ENCODE data around the gene ZNF217.
"Not testable (repeated sequence)": the region's sequence is repeated elsewhere in the genome, so short reads cannot be mapped to it uniquely, and the experiment has no call there.

ZNF217 gene

DNA sequence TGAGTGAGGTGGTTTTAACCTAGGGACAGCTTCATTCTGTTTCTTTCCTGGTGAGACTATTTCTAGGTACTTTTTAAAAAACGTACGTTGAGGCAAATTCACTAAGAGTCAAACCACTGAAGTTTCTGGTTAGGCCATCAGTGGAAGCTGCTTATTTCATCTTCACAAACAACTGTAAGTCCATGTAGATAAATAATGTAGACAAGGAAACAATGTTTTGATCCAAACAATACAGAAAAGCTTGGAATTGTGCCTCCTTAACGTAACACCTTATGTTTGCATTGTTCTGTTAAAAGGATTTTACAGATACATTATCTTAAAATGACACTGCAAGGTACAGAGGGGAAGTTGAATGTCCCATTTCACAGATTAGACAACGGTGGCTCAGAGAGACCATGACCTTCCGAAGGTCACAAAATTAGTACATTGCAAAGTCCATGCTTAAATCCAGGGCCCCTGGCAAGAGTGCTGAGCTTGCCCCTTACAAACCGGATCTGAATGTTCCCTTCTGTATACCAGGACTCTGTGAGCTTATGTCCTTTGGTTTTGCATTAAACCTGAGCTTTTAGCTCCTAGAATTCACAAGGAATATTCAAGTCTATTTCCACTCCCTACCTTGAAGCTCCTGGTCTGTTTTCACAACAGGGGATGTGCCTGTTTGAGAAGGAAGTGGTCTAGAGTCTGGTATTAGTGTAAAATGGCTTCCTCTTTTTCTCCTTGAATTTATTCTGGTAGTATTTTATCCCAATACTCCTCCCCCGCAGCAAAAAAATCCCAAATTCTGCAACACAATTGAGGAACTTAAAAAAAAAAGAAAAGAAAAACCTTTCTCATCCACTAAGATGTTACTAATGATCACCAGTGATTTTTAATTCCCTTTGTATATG, 28.9 kb upstream of the ZNF217 start:
- no peak for DNase-seq (ENCODE audit: low read depth)

DNA sequence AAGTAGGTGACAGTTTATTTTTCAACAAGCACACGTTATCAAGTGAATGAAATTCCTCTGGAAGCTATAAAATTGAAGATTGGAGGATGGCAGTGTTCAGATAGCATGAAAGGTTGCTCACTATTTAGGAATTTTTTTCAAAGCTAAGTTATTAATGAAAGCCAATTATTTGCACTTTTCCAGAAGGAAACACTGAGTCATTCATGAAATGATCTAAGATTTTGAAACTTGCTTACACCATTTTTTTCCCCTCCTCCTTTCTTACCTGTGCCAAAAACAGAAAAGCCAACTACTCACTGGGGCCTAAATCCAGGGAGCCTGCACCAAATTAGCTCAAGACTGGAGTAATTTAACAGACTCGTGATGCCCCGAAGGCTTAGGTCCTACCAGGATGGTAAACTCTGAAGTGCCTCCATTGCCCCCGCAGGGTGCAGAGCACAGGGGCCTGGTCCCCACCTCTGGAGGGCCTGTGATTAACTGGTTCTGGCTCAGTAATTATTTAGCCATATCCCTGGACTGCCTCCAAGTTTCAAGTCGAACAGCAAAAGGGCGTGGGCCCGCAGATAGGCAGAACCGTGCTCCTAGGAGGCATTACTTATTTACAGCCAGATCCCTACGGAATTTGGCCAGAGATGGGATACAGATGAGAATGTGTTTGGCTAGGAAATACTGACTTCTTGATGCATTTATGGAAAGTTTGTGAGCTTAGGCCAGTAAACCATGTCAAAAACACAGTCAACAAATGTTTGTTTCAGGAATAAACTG, 28.0 kb upstream of the ZNF217 start:
- no peak for DNase-seq (ENCODE audit: low read depth)

DNA sequence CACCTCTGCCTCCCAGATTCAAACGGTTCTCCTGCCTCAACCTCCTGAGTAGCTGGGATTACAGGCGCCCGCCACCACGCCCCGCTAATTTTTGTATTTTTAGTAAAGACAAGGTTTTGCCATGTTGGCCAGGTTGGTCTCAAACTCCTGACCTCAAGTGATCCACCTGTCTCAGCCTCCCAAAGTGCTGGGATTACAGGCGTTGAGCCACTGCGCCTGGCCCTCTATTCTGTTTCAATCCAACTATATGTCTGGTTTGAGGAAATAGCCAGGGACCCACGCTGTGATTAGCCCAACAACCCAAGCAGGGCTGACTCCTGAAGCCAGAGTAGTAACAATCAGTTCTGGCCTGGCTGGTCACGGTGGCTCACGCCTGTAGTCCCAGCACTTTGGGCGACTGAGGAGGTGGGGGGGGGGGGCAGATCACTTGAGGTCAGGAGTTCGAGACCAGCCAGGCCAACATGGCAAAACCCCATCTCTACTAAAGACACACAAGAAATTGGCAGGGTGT, 24.9 kb upstream of the ZNF217 start:
- not testable (repeated sequence) for DNase-seq (ENCODE audit: low read depth)

DNA sequence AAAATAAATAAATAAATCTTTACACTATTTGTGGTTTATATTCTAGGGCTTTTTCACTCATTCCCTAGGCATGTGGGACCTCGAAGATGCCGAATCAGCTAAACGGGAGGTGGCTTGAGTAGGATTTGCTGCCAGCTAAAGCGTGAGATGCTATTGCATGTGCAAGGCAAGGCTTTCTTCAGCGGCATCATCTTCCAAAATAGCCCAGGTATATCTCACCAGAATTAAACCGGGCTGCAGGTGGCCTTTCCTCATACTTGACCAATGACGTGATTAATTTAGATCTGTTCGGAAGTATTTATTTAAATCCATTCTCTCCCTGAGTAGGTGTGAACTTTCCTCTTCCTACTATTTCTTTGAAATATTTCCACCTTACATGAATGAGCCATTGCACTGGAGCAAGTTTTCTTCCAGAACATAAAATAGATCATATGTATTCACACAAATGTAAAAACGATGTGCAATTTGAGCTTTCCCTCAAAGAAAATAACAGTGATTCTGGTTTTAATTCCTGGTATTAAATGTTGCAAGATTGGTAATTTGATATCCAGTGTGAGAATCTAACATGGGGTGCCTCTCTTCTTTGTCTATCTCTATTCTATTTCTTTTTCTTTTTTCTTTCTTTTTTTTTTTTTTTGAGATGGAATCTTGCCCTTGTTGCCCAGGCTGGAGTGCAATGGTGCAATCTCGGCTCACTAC, 24.3 kb upstream of the ZNF217 start:
- DNase-seq (ENCODE audit: low read depth) = no peak

DNA sequence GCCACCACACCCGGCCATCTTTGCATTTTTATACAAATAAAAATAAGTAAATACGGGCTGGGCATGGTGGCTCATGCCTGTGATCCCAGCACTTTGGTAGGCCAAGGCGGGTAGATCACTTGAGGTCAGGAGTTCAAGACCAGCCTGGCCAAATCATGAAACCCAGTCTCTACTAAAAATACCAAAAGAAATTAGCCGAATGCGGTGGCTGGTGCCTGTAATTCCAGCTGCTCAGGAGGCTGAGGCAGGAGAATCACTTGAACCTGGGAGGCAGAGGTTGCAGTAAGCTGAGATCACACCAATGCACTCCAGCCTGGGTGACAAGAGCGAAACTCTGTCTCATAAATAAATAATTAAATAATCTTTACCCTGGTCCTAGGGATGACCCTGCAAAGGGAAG, 22.9 kb upstream of the ZNF217 start:
- not testable (repeated sequence) for DNase-seq (ENCODE audit: low read depth)

DNA sequence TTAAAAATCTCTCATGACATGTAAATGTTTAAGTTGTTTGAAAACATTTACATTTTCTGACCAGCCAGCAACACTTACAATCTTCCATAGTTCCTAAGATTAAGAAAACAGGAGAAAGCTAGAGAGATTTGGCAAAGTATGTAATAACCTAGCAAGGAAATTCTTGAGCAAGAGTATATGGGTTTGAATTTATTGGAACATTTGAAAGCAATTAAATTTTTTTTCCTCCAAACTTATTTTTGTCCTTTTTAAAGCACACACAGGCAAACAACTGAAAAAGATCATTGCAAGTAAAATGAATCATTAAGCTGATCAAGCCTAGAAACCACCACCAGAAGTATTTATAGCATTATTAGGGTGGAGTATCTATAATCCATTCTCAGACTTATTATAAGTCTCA, 20.1 kb upstream of the ZNF217 start:
- DNase-seq (ENCODE audit: low read depth) = no peak

DNA sequence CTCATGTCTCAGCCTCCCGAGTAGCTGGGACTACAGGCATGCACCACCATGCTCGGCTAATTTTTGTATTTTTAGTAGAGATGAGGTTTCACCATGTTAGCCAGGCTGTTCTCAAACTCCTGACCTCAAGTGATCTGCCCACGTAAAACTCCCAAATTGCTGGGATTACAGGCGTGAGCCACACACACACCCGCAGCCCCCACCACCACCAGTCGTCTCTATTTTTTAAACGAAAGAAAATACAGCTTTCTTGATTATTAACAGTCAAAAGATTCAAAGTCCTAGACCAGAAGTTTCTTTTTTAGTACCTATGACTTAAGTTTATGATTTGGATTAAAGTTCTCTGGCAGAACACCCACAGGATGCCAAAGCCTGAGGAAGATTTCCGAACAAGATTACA, 18.6 kb upstream of the ZNF217 start:
- not testable (repeated sequence) for DNase-seq (ENCODE audit: low read depth)

DNA sequence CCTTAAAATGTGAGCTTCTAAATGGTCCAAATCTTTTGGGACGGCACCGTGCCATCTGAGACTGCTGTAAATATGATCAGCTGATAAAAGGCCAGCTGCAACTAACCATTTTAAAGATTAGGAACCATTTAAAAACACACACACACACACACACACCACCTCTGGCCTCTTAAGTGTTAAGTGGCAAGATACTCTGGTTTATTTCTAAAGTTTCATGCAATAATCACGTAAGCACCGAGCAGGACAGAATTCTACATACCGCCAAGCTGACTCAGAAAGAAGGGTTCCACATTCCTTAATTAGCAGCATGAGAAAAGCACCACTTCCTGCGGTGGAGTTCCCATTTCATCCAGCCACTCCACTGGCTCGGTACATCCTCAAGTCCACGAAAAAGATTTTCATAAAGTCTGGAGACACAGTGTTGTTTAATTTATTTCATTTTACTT, 17.8 kb upstream of the ZNF217 start:
- no peak for DNase-seq (ENCODE audit: low read depth)

DNA sequence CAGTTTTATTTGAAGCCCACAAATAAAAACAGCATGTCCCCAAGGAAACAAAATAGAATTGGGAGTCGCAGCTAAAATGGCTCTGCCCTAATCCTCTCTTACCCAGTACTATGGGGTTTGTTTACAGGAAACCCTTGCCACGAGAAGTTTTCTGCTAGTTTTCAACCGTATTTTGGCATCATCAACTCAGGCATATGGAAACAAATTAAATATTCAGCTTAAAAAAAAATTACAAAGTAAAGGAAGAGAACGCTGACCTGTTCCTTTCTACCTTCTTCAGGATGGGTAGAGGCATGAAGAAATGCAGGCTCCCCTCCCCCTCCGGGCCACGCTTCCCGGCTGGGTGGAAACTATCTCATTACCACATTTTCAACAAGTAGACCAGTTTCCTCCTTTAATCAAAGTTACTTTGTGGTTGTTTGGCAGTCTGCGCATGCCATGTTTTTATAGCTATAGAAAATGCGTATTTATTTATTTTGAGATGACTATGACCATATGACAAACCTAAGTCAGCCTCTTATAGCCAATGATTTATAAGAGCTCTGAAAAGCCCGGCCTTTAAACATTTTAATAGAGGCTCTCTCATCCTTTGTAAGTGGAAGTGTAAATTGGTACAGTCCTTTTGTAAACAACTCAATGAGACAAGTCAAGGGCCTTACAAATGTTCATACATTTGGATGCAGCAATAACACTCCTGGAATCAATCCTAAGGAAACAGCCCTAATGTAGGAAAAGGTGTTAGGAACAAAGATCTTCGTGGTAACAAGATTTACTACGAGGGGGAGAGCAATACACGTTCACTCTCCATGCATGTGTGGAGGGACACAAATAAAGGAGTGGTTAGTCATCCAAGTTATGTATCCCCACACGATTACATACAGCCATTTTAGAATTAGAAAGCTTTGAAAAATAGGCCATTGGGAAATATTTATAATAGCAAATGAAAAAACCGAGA, 16.1 kb upstream of the ZNF217 start:
- peak; percentile 38 for DNase-seq (ENCODE audit: low read depth)

DNA sequence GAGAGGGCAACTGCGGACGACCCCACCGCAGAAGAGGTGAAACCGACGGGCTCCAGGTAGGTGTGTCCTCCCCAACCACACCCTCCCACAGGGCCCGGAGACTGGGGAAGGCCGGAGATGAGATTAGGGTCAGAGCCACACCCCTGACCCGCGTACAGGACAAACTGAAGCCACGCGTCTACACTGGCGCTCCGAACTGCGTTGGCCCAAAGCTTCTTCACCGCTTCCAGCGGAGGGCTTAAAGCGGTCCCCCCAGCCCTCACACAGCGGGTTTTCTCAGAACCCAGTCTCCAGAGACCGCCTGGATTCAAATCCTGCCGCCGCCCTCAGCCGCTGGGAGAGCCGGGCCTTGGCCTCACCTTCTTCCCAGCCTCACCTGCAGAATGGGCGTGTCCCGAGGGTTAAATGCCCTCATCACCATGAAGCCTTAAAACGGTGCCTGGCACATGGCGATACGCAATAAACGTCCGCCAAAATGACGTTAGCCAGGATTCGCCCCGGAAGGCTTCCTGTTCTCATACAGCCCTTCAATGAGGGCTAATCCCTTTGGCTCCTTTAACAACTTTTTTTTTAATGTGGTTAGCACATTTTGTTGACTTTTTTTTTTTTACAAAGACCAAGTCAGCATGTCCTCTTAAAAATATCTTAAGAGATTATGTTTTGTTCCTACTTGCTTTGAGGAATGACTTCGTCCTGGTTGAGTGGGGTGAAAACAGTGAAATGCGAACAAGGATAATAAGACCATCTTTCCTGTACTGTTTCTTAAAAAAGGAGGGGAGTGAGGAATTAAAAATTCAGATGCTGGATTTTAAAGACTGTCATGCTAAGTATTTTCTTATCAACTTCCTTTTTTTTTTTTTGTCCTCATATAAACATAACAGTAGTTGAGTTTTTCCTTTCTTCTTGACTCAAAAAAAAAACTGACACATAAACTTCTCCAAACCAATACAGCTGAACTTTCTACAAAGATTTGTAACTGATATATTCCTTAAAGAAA, 15.1 kb upstream of the ZNF217 start:
- no peak for DNase-seq (ENCODE audit: low read depth)

DNA sequence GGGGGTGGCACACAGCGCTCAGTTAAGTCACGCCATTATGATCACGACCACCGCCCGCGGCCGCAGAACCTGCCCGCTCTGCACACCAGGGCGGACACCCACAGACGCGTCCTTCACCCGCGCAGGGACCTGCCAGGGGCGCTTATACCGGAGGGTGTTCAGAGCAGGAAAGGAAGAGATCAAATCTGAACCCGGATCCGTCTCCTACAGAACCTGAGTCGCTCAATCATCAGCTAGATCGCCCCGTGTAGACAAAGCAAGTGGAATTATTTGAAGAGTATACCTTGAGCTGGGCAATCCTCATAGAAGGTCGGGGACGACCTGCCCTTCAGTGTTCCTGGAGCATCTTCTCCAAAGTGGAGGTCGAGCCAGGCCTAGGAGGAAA, 14.4 kb upstream of the ZNF217 start:
- no peak for DNase-seq (ENCODE audit: low read depth)

DNA sequence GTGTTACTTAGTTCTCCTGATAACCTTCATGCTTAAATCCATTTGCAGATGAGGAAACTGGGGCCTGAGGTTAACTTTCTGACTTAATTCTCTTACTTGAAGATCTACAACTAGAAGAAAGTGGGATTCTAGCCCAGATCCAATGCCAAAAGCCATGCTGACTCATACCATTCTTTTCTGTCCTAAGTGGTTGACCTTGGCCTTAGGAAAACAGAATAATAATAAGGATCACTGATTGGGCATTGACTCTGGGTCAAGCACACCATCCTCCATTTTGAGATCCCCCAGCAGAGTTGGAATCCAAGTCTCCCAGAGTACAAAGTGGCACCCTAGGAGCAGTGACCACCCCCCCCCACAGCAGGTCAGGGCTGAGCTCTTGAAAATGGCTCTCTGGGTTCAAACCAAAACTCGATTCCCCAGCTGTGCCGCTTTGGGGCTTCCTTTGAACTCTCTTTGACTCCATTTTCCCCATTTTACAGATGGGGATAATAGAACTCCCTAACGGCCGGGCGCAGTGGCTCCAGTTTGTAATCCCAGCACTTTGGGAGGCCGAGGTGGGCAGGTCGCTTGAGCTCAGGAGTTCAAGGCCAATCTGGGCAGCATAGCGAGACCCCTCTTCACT, 12.8 kb upstream of the ZNF217 start:
- DNase-seq (ENCODE audit: low read depth) = no peak

DNA sequence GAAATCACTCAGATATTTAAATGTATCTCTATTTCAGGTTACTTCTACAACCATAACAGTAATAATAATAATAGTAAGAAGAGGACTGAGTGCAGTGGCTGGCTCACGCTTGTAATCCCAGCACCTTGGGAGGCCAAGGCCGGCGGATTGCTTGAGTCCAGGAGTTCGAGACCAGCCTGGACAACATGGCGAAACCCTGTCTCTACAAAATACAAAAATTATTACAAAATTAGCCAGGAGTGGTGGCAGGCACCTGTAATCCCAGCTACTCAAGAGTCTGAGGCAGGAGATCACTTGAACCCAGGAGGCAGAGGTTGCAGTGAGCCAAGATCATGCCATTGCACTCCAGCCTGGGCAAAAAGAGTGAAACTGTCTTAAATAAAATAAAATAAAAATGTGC, 11.8 kb upstream of the ZNF217 start:
- DNase-seq (ENCODE audit: low read depth) = not testable (repeated sequence)

DNA sequence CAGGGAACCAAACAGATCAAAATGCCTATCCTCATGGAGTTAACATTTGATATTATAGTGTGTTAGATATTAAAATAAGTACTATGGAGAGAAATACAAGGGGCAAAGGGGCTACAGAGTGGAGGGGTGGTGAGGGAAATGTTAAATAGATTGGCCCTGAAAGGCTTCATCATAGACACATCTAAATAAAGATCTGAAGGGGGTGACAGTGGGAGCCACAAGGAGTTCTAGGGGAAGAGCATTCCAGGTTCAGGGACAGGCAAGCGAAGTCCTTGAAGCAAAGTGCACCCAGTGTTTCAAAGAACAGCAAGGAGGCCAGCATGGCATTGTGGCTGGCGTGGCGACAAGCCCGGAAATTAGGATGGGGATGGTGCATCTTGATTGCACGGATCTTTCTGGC, 11.2 kb upstream of the ZNF217 start:
- not testable (repeated sequence) for DNase-seq (ENCODE audit: low read depth)

DNA sequence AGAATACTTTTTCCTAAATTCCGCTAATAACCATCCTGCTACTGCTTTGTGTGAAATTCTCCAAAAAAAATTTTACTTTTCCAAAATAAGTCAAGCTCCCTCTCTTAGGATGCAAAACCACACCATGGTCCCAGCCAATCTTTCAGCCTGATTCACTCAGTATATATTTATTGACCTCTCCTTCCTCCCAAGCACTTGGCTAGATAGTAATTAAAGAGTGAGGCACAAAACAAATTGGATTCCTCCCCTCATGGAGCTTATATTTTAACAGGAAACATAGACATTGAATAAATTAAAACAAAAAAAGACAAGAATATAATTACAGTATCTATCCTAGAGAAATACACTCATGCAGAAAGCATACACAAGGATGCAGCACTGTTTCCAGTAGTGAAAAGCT, 9.0 kb upstream of the ZNF217 start:
- no peak for DNase-seq (ENCODE audit: low read depth)

DNA sequence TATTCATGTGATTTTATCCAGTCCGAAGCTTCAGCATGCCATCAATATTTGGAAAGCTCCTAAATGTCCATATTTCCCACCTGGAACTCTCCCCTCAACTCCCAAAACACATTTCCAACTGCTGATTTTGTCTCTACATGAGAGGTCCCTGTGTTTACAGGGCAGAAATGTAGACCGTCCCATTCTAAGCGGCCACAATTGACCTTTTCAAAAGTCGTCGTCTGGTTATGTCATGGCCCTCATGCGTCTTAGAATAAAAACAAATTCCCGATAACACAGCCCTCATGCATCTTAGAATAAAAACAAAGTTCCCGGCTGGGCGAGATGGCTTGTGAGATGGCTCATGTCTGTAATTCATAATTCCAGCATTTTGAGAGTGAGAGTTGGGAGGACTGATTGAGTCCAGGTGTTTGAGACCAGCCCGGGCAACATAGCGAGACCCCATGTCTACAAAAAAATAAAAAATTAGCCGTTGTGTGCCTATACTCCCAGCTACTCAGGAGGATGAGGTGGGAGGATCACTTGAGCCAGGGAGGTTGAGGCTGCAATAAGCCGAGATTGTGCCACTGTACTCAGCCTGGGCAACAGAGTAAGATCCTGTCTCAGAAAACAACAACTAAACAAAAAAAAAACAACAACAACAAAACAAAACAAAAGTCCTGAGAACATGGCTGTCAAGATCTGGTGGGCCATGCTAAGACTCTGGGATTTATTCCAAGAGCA, 6.4 kb upstream of the ZNF217 start:
- DNase-seq (ENCODE audit: low read depth) = no peak

DNA sequence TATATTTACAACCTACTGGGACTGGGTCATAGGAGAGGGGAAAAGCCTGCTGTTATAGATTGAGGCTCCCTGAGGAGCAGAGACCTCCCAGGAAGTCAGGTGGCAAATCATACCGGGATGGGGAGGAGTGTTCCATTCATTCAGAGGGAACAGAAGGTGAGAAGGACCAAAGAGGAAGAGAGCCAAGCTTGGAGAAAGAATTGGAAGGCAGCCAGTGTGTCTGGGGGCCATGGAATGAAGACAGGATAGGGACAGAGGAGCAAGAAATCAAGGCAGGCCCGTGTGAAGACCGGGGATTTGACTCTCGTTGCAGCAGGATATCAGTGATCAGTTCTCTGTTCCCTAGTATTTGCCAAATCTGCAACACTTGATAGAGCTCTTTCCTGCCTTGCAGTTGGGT, 5.7 kb upstream of the ZNF217 start:
- no peak for DNase-seq (ENCODE audit: low read depth)

DNA sequence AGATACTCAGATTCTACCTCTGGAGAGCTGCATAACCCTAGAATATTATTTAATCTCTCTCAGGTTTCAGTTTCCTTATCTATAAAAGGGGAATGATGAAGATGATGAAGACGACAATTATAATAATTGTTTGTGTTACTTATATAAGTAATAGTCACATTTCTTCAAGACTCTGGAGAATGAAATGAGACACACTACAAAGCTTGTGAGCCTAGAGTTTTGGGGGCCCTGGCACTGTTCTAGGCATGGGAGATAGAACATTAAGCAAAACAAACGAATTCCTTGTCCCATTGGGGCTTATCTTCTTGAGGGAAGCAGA, 5.4 kb upstream of the ZNF217 start:
- no peak for DNase-seq (ENCODE audit: low read depth)
